ENCODE results near the gene KIAA1614.
A peak's percentile ranks its signal among the peaks of the same experiment; 100 is the strongest.

Gene KIAA1614

GRCh38 chr1:180896161-180896560, 16.5 kb upstream of the KIAA1614 start:
- TF ChIP-seq, protein P1, sequence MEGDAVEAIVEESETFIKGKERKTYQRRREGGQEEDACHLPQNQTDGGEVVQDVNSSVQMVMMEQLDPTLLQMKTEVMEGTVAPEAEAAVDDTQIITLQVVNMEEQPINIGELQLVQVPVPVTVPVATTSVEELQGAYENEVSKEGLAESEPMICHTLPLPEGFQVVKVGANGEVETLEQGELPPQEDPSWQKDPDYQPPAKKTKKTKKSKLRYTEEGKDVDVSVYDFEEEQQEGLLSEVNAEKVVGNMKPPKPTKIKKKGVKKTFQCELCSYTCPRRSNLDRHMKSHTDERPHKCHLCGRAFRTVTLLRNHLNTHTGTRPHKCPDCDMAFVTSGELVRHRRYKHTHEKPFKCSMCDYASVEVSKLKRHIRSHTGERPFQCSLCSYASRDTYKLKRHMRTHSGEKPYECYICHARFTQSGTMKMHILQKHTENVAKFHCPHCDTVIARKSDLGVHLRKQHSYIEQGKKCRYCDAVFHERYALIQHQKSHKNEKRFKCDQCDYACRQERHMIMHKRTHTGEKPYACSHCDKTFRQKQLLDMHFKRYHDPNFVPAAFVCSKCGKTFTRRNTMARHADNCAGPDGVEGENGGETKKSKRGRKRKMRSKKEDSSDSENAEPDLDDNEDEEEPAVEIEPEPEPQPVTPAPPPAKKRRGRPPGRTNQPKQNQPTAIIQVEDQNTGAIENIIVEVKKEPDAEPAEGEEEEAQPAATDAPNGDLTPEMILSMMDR (IDR thresholded peaks at IDR 0.05; ENCODE audit: low read depth, low read length), result no peak
- no peaks in the 10 kb centered on the region for H3K36me3 ChIP-seq
- H3K27me3 ChIP-seq (ENCODE audit: insufficient read depth, low read depth, severe bottlenecking), result no peaks in the 10 kb centered on the region
- no peaks in the 10 kb centered on the region for H3K9me3 ChIP-seq (ENCODE audit: severe bottlenecking)
- no peak overlapping the region for H3K27ac ChIP-seq
- DNase-seq, result no peak
- no peak overlapping the region for H3K4me3 ChIP-seq (ENCODE audit: low read depth, low read length)

DNA sequence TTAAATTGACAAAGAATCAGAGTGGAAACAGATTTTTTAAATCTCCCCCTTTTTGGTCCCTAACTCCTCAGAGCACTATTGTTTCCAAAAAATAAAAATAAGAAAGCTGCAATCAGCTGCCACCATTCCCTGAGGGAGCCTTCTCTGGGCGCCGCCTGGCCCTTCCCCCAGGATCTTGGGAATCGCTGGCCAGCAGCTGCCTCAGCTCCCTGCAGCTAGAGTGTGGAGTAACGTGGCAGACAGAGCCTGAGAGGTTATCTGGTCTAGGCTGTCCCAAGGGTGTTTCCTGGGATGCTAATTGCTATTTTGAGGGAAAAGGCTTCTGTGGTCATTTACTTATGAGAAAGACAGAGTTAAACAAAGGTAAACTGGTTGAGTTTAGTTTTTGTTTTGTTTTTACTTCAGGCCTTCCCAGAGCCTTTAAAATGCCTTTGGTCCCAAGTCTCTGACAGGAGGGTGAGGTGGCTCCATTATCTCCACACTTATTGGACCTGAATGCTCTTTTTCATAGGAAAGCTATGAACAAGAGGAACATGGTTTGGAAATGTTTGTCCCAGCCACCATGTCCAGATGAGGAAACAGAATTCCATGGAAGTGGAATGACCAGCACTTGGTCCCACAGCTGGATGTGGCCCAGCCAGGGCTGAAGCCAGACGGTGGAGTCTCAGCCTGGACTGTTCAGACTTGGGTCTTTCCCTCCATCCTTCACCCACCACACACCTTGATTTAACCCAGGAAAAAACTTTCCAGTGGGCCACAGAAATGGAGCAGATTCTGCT, 14.1 kb upstream of the KIAA1614 start:
- Histone ChIP-seq H3K27me3 (ENCODE audit: insufficient read depth, low read depth, severe bottlenecking) (no peaks in the 10 kb centered on the region), H3K4me3 (ENCODE audit: low read depth, low read length) (no peak overlapping the region), H3K27ac (no peak overlapping the region), H3K9me3 (ENCODE audit: severe bottlenecking) (no peaks in the 10 kb centered on the region), H3K36me3 (no peaks in the 10 kb centered on the region)
- no peak for DNase-seq
- TF ChIP-seq, protein P1 (IDR thresholded peaks at IDR 0.05; ENCODE audit: low read depth, low read length), result no peak

DNA sequence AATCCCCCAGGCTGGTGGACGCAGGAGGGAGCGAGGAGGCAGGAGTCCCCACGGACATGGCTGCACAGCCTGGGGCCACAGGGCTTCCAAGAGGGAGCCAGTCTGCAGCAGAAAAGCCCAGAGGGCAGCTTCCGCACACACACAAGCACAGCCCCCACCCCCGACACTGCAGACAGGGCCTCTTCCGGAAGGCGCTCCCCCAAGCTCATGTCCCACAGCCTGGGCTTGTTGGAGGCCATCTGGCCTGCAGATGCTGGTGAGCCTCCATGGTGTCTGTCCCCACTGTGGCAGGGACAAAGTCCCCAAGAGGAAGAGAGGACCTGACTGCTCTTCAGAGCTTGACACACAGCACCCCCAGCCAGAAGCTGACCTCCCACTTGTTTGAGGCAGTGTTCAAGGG, 13.4 kb upstream of the KIAA1614 start:
- DNase-seq, result peak; percentile 12
- Histone ChIP-seq H3K27ac (no peak overlapping the region), H3K27me3 (ENCODE audit: insufficient read depth, low read depth, severe bottlenecking) (no peaks in the 10 kb centered on the region), H3K4me3 (ENCODE audit: low read depth, low read length) (no peak overlapping the region), H3K36me3 (no peaks in the 10 kb centered on the region), H3K9me3 (ENCODE audit: severe bottlenecking) (no peaks in the 10 kb centered on the region)
- TF ChIP-seq, protein P1 (IDR thresholded peaks at IDR 0.05; ENCODE audit: low read depth, low read length), result no peak

GRCh38 chr1:180901076-180901990, 11.4 kb upstream of the KIAA1614 start:
- TF ChIP-seq, protein P1 (IDR thresholded peaks at IDR 0.05; ENCODE audit: low read depth, low read length), result no peak
- DNase-seq, result no peak
- no peak overlapping the region for H3K4me3 ChIP-seq (ENCODE audit: low read depth, low read length)
- no peak overlapping the region for H3K27ac ChIP-seq
- H3K9me3 ChIP-seq (ENCODE audit: severe bottlenecking), result no peaks in the 10 kb centered on the region
- no peaks in the 10 kb centered on the region for H3K36me3 ChIP-seq
- no peaks in the 10 kb centered on the region for H3K27me3 ChIP-seq (ENCODE audit: insufficient read depth, low read depth, severe bottlenecking)

DNA sequence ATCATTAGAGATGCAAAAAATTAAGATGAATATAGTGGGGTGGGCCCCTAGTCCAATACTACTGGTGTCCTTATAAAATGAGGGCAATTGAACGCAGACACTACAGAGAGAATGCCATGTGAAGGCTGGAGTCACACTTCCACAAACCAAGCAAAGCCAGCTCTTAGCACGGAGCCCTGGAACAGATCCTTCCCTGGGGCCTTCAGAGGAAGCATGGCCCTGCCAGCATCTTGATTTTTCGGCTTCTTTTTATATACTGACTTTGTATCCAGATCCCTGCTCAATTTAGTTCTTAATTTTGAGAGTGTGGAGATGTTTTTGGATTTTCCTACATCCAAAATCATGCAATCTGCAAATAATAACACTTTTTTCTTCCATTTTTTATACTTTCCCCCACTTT, 10.2 kb upstream of the KIAA1614 start:
- Histone ChIP-seq H3K4me3 (ENCODE audit: low read depth, low read length) (no peak overlapping the region), H3K27me3 (ENCODE audit: insufficient read depth, low read depth, severe bottlenecking) (no peaks in the 10 kb centered on the region), H3K9me3 (ENCODE audit: severe bottlenecking) (no peaks in the 10 kb centered on the region), H3K36me3 (no peaks in the 10 kb centered on the region), H3K27ac (no peak overlapping the region)
- TF ChIP-seq, protein P1 (IDR thresholded peaks at IDR 0.05; ENCODE audit: low read depth, low read length), result no peak
- DNase-seq, result no peak

Measured in WERI-Rb-1 (cell line).